Heart left ventricle (tissue), 13 donors: ENCODE results near the gene EP400.

Source experiments
- CTCF ChIP-seq, 12 donors: fragments of 200-600 bp; sonication (generic) in 4 of 12; IDR thresholded peaks; one replicate each; pipeline versions ENCODE4 v1.5.0 to v1.8.0; 2018 to 2022; ENCODE audit warnings: antibody characterized with exemption in 12 of 12, mild to moderate bottlenecking in 5 of 12
- POLR2A ChIP-seq, 2 donors: fragments of 450-650 bp; IDR thresholded peaks; one replicate each; pipeline ENCODE4 v1.6.1; 2017; ENCODE audit warnings: antibody characterized with exemption in 2 of 2, mild to moderate bottlenecking in 2 of 2, moderate library complexity in 2 of 2
- donor health status: ischemic (EF 13 %, LVEDD 7.1; RV severe dilation, severe dysfunction).
- donor health status: DM: no; HTN: yes; CAD: no.
- donor health status: DM: no; HTN: no; CAD: no.
- donor health status: ischemic (EF 25% LVEDD 6.9; RV normal size, moderate dysfunction).
- donor health status: ischemic (EF 25% LVEDD 5.7; RV mildly dilated, moderate dysfunction).
- donor health status: ischemic (EF 35%, LVEDD 5.7; RV mildly dilated, moderate dysfunction).
- donor health status: nonischemic (EF 11% LVEDD 7.7; RV severe dilation, severe dysfunction).
- donor health status: DM: yes; HTN: yes; CAD: no.
- donor health status: PGD.
- donor health status: ischemic (EF 29% LVEDD 5.4; RV normal size, mild dysfunction).
- donor health status: nonischemic (EF 23%, LVEDD 6.1; RV moderate dilation, normal function).

GRCh38 chr12:132007041-132007440, 57.3 kb downstream of the EP400 start:
- TF ChIP-seq CTCF (IDR thresholded peaks at IDR 0.05) (no peak), POLR2A (IDR thresholded peaks at IDR 0.05) (no peak)
